Mammary epithelial cell (primary cell): ENCODE results near the gene FHIT.

Source experiments
- EZH2 ChIP-seq: IDR thresholded peaks from 2 replicates; pipeline ENCODE4 v1.6.1; 2012; ENCODE audit warnings: low read length, inconsistent platforms, borderline replicate concordance
- TF ChIP-seq, protein P1 (sequence below), 2 donors: IDR thresholded peaks in 1 of 2; conservative IDR thresholded peaks in 1 of 2; 2 replicates each; pipeline ENCODE4 v1.5.1; 2011 to 2012; ENCODE audit warnings: inconsistent platforms in 2 of 2, low read length in 2 of 2, mild to moderate bottlenecking in 2 of 2, control low read depth in 1 of 2, low read depth in 1 of 2; ENCODE audit not compliant: insufficient read depth in 1 of 2; ENCODE audit errors: extremely low read depth in 1 of 2

GRCh38 chr3:59774634-59775033 is 1476.6 kb downstream of the FHIT start:
- no peak for TF ChIP-seq EZH2
- TF ChIP-seq, protein P1, sequence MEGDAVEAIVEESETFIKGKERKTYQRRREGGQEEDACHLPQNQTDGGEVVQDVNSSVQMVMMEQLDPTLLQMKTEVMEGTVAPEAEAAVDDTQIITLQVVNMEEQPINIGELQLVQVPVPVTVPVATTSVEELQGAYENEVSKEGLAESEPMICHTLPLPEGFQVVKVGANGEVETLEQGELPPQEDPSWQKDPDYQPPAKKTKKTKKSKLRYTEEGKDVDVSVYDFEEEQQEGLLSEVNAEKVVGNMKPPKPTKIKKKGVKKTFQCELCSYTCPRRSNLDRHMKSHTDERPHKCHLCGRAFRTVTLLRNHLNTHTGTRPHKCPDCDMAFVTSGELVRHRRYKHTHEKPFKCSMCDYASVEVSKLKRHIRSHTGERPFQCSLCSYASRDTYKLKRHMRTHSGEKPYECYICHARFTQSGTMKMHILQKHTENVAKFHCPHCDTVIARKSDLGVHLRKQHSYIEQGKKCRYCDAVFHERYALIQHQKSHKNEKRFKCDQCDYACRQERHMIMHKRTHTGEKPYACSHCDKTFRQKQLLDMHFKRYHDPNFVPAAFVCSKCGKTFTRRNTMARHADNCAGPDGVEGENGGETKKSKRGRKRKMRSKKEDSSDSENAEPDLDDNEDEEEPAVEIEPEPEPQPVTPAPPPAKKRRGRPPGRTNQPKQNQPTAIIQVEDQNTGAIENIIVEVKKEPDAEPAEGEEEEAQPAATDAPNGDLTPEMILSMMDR (conservative IDR thresholded peaks at IDR 0.05 in 1 of 2, IDR thresholded peaks at IDR 0.05 in 1 of 2; ENCODE audit: extremely low read depth in 1 of 2, insufficient read depth in 1 of 2, low read depth in 1 of 2, low read length in 2 of 2) = no peak
